OCI-M1 (cell line): ENCODE results near the gene GFRA4.

ENCODE experiments used
- DNase-seq: peaks from one replicate; lab custom pipeline; 2025; lab: John Stamatoyannopoulos, UW

GFRA4 gene

GRCh38 chr20:3653921-3654320 is 9.3 kb downstream of the GFRA4 start:
- no peak for DNase-seq

- DNase-seq = peak; percentile 19
Measured at GRCh38 chr20:3652676-3653596, 10.3 kb downstream of the GFRA4 start.

GRCh38 chr20:3652221-3652620 is 11.0 kb downstream of the GFRA4 start:
- DNase-seq = no peak

- DNase-seq = no peak
Measured at GRCh38 chr20:3651204-3651962, 11.8 kb downstream of the GFRA4 start.

- no peak for DNase-seq
Measured at GRCh38 chr20:3648951-3649350, 14.2 kb downstream of the GFRA4 start.

- no peak for DNase-seq
Measured at GRCh38 chr20:3647473-3647872, 15.7 kb downstream of the GFRA4 start.

DNA sequence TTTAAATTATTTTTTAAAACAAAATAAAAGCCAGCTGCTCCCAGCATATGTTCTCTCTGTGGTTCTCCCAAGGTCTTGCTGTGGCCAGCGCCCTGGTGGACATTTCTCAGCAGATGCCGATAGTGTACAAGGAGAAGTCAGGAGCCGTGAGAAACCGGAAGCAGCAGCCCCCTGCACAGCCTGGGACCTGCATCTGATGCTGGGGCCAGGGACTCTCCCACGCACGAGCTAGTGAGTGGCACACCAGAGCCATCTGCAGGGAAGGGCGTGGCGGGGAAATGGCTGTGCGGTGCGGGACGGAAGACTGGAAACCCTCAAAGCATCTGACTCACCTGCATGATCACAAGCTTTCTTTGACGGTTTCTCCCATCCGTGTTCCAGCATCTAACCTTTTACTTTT is 16.5 kb downstream of the GFRA4 start:
- DNase-seq = no peak

GRCh38 chr20:3646067-3646440 is 17.1 kb downstream of the GFRA4 start:
- no peak for DNase-seq

DNA sequence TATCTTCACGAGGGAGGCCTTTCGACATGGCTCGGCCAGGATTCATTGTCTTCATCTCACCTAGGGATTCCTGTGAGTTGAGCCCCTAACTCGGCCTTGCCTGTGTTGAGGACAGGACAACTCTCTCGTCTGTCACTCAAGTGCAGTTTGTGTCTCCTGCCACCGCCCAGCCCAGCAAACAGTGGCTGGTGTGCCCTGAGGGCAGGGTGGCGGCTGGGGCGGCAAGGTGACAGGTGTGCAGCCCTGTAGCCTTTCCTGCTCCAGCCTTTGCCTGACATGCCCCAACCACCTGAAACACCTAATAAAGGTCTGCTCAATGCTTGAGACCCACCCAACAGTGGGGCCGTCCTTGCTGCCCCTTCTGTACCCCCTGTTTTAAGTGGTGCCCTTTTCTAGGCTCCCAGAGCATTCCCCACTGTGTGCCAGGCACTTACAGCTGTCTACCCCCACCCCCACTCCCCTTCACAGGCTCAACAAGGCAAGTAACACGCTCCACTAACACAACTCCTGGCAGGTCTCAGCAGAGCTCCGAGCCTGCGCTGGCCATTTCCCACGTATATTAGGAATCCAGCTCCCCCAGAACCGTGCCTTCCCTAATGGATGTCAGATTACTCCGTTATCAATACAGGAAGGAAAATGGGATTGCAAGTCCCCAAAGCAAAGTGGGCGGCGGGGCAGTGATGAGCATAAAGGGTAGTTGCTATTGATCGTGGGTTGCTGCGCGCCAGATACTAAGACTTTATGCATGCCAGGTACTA is 17.7 kb downstream of the GFRA4 start:
- no peak for DNase-seq

DNA sequence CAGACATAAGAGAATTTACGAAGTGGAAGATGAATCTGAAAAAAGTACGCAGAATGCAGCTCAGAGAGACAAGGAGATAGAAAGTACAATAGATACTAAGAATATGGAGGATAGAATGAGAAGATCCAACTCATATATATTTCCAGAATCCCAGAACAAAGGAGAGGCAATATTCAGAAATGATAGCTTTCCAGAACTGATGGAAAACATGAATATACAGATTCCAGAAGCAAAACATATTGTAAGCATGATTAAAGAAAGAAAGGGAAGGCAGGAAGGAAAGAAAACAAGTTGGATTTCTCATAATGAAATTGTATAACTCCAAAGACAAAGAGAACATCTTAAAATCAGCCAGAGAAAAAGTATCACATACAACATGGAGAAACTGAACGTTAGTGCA is 22.9 kb downstream of the GFRA4 start:
- no peak for DNase-seq

DNA sequence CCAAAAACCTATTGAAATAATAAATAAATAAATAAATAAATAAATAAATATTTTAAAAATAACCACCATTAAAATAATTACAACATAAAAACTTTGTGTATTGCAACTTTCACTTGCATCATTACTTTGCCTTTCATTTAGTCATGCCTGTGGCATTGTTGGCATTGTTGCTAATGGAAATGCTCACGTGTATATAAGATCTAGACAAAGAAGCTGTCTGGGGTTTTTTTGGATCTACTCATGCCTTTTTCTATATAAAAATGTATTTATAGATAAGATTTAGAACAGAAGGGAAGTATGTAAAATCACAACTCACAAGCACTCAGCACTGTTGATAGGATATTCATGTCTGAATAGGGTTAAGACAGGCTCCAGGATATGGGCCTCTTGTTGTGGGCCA is 27.9 kb downstream of the GFRA4 start:
- DNase-seq = no peak

DNA sequence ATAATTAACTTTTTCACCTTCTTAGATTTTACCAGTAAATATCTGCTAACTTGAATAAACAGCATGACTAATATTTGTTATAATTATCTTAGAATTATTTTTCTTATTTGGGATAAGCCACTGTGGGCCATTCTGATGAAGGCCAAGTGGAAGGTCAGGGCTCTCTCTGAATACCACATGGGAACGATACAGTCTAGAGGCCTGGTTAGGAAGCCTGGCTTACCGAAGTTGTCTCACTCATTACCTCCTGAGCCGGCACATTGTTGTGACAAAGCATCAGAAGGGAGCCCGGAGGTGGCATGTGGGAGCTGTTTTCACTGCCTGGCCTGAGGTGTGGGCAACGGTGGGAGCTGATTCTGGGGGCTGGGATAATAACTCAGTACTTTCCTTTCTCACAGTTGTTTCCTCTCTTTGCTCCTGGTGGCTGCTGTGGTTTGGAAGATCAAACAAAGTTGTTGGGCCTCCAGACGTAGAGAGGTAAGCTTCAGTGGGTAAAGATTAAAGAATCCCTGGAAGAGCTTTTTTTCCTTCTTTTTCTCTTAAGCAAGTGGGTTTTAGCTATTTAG is 29.2 kb downstream of the GFRA4 start:
- DNase-seq = no peak

DNA sequence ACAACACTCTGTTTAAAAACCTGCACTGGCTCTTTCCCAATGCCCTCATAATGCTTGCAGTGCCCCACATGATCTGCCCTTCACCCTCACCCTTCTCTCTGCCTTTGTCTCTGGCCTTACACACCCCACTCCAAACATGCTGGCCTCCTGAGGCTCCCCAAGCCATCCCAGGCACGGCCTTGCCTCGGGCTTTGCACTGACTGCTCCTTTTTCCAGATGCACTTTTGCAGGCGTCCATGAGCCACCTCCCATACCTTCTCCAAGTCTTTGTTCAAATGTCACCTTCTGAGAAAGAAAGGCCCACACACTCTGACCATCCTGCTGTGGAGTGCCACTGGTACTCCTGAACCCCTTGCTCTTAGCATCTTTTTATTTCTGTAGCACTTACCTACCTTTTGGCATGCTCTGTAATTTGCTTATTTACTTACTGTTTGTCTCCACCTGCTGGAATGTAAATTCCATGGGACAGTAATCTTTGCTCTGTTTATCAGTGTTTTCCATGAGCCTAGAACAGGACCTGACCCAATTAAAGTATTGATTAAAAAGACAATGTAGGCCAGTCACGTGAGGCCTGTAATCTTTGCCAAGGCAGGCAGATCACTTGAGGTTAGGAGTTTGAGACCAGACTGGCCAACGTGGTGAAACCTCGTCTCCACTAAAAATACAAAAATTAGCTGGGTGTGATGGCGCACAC is 30.7 kb downstream of the GFRA4 start:
- peak; percentile 28 for DNase-seq

GRCh38 chr20:3631534-3631933 is 31.7 kb downstream of the GFRA4 start:
- no peak for DNase-seq

GRCh38 chr20:3630429-3630828 is 32.8 kb downstream of the GFRA4 start:
- DNase-seq = no peak

GRCh38 chr20:3629893-3630292 is 33.3 kb downstream of the GFRA4 start:
- no peak for DNase-seq

GRCh38 chr20:3628502-3629314 is 34.5 kb downstream of the GFRA4 start:
- no peak for DNase-seq

DNA sequence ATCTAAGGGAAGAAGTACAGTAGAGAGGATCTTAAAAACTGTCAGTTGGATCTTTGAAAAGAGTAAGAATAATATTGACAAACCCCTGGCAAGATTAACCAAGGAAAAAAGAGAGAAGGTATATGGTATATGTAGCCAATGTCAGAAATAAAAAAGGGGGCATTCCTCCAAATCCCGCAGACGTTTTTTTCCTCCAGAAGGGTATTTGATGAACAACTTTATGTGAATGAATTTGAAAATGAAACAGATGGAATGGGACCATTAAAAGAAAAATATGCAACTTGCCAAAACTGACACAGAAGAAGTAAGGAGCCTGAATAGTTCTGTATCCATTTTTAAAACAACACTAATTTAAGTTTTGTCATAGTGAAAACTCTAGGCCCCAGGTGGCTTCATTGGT is 35.7 kb downstream of the GFRA4 start:
- no peak for DNase-seq

- no peak for DNase-seq
Measured at GRCh38 chr20:3622406-3622805, 40.8 kb downstream of the GFRA4 start.

DNA sequence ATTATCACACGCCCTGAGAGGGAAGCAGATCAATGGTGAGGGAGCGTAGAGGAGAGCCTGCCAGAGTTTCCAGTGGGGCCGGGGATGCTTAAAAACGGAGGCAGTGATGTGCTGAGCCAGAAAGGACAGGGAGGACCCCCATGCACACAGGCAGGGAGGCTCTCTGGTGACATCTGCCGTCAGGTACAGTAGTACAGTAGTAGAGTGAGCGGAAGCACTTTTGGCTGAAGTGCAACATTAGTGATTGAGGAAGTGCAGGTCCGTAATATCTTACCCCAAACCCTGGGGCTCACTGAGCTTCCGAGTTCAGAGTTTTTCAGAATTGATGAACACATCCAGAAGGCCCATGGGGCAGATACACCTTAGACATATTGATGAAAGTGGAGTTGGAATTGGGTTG is 42.1 kb downstream of the GFRA4 start:
- DNase-seq = peak; percentile 12

GRCh38 chr20:3616250-3616649 is 46.9 kb downstream of the GFRA4 start:
- DNase-seq = no peak
